Mucosa of stomach (tissue), 1 donor: ENCODE results near the gene RAET1G.
"Not testable (repeated sequence)": the region's sequence is repeated elsewhere in the genome, so short reads cannot be mapped to it uniquely, and the experiment has no call there.

Source experiments
- H3K27me3 ChIP-seq: one replicate; pipeline ENCODE4 v1.7.0; 2013; ENCODE audit warnings: mild to moderate bottlenecking, low read length; ENCODE audit not compliant: control insufficient read depth, insufficient read depth
- H3K36me3 ChIP-seq: one replicate; pipeline ENCODE4 v1.7.0; 2013; ENCODE audit warnings: low read length; ENCODE audit not compliant: control insufficient read depth, insufficient read depth
- H3K4me1 ChIP-seq: one replicate; pipeline ENCODE4 v1.7.0; 2013; ENCODE audit warnings: mild to moderate bottlenecking, low read length; ENCODE audit not compliant: control insufficient read depth, insufficient read depth
- H3K4me3 ChIP-seq: one replicate; pipeline ENCODE4 v1.7.0; 2013; ENCODE audit warnings: low read length
- H3K9ac ChIP-seq: one replicate; pipeline ENCODE4 v1.7.0; 2013; ENCODE audit warnings: mild to moderate bottlenecking, low read length, moderate library complexity
- H3K9me3 ChIP-seq: one replicate; pipeline ENCODE4 v1.7.0; 2013; ENCODE audit warnings: mild to moderate bottlenecking, low read length, moderate library complexity; ENCODE audit not compliant: control insufficient read depth
- donor health status: Pancreatic carcinoma.

RAET1G gene

GRCh38 chr6:149895833-149896271 is 27.1 kb downstream of the RAET1G start:
- peaks cover 35% of the 10 kb centered on the region for H3K4me1 ChIP-seq
- H3K36me3 ChIP-seq: no peaks in the 10 kb centered on the region
- no peak overlapping the region for H3K4me3 ChIP-seq
- H3K9me3 ChIP-seq: no peaks in the 10 kb centered on the region
- H3K9ac ChIP-seq: no peak overlapping the region
- H3K27me3 ChIP-seq: no peaks in the 10 kb centered on the region

GRCh38 chr6:149895048-149895590 is 27.8 kb downstream of the RAET1G start:
- Histone ChIP-seq H3K27me3 (no peaks in the 10 kb centered on the region), H3K36me3 (no peaks in the 10 kb centered on the region), H3K9me3 (no peaks in the 10 kb centered on the region), H3K4me1 (peaks cover 35% of the 10 kb centered on the region), H3K4me3 (no peak overlapping the region), H3K9ac (no peak overlapping the region)

GRCh38 chr6:149891864-149892263 is 31.1 kb downstream of the RAET1G start:
- H3K9me3 ChIP-seq, H3K27me3 ChIP-seq, H3K36me3 ChIP-seq, H3K9ac ChIP-seq, H3K4me3 ChIP-seq: not testable (repeated sequence)
- peaks cover 23% of the 10 kb centered on the region for H3K4me1 ChIP-seq

GRCh38 chr6:149891259-149891658 is 31.7 kb downstream of the RAET1G start:
- Histone ChIP-seq H3K36me3 (no peaks in the 10 kb centered on the region), H3K27me3 (no peaks in the 10 kb centered on the region), H3K9ac (no peak overlapping the region), H3K4me3 (no peak overlapping the region), H3K4me1 (peaks cover 17% of the 10 kb centered on the region), H3K9me3 (no peaks in the 10 kb centered on the region)

- Histone ChIP-seq H3K9me3 (no peaks in the 10 kb centered on the region), H3K9ac (no peak overlapping the region), H3K4me1 (peaks cover 11% of the 10 kb centered on the region), H3K36me3 (no peaks in the 10 kb centered on the region), H3K4me3 (no peak overlapping the region), H3K27me3 (no peaks in the 10 kb centered on the region)
These were observed 32.3 kb downstream of the RAET1G start for GRCh38 chr6:149890629-149891045.

- Histone ChIP-seq H3K4me3 (no peak overlapping the region), H3K27me3 (no peaks in the 10 kb centered on the region), H3K4me1 (no peaks in the 10 kb centered on the region), H3K9me3 (no peaks in the 10 kb centered on the region), H3K36me3 (no peaks in the 10 kb centered on the region), H3K9ac (no peak overlapping the region)
These were observed 33.6 kb downstream of the RAET1G start for GRCh38 chr6:149889326-149889725.

GRCh38 chr6:149888659-149889058 is 34.3 kb downstream of the RAET1G start:
- H3K4me3 ChIP-seq: no peak overlapping the region
- no peaks in the 10 kb centered on the region for H3K36me3 ChIP-seq
- no peaks in the 10 kb centered on the region for H3K4me1 ChIP-seq
- H3K9me3 ChIP-seq: no peaks in the 10 kb centered on the region
- H3K9ac ChIP-seq: no peak overlapping the region
- peaks cover 4% of the 10 kb centered on the region for H3K27me3 ChIP-seq

GRCh38 chr6:149888093-149888492 is 34.8 kb downstream of the RAET1G start:
- no peaks in the 10 kb centered on the region for H3K36me3 ChIP-seq
- no peaks in the 10 kb centered on the region for H3K4me1 ChIP-seq
- peaks cover 5% of the 10 kb centered on the region for H3K27me3 ChIP-seq
- H3K9me3 ChIP-seq: no peaks in the 10 kb centered on the region
- H3K9ac ChIP-seq: no peak overlapping the region
- H3K4me3 ChIP-seq: no peak overlapping the region

- Histone ChIP-seq H3K4me3 (no peak overlapping the region), H3K4me1 (no peaks in the 10 kb centered on the region), H3K27me3 (peaks cover 5% of the 10 kb centered on the region), H3K36me3 (no peaks in the 10 kb centered on the region), H3K9me3 (no peaks in the 10 kb centered on the region), H3K9ac (no peak overlapping the region)
These were observed 35.6 kb downstream of the RAET1G start for GRCh38 chr6:149887343-149887742.

GRCh38 chr6:149885888-149886287 is 37.0 kb downstream of the RAET1G start:
- H3K4me1 ChIP-seq: no peaks in the 10 kb centered on the region
- H3K4me3 ChIP-seq: no peak overlapping the region
- H3K9ac ChIP-seq: no peak overlapping the region
- no peaks in the 10 kb centered on the region for H3K9me3 ChIP-seq
- H3K36me3 ChIP-seq: no peaks in the 10 kb centered on the region
- H3K27me3 ChIP-seq: peaks cover 5% of the 10 kb centered on the region

- peaks cover 5% of the 10 kb centered on the region for H3K27me3 ChIP-seq
- H3K9me3 ChIP-seq: no peaks in the 10 kb centered on the region
- H3K4me3 ChIP-seq: no peak overlapping the region
- H3K9ac ChIP-seq: no peak overlapping the region
- H3K36me3 ChIP-seq: no peaks in the 10 kb centered on the region
- H3K4me1 ChIP-seq: no peaks in the 10 kb centered on the region
These were observed 38.3 kb downstream of the RAET1G start for GRCh38 chr6:149884617-149885016.

- Histone ChIP-seq H3K4me3 (no peak overlapping the region), H3K27me3 (peaks cover 5% of the 10 kb centered on the region), H3K36me3 (no peaks in the 10 kb centered on the region), H3K4me1 (no peaks in the 10 kb centered on the region), H3K9ac (no peak overlapping the region), H3K9me3 (no peaks in the 10 kb centered on the region)
These were observed 38.7 kb downstream of the RAET1G start for GRCh38 chr6:149884215-149884614.

GRCh38 chr6:149881860-149882259 is 41.1 kb downstream of the RAET1G start:
- Histone ChIP-seq H3K4me1 (no peaks in the 10 kb centered on the region), H3K4me3 (no peak overlapping the region), H3K36me3 (no peaks in the 10 kb centered on the region), H3K9ac (no peak overlapping the region), H3K9me3 (no peaks in the 10 kb centered on the region), H3K27me3 (peaks cover 5% of the 10 kb centered on the region)
